HepG2 (cell line): ENCODE results near the gene APOA1. TPM values are rescaled to one million over a fixed set of nuclear protein-coding genes. Genes with fewer than 3 reads are reported as not detected.
A peak's percentile ranks its signal among the peaks of the same experiment; 100 is the strongest.

ENCODE experiments used
- BCL6 ChIP-seq: IDR thresholded peaks from 2 replicates; pipeline ENCODE4 v1.6.1; 2016; ENCODE audit warnings: missing genetic modification reagents, missing compliant biosample characterization
- FUBP1 ChIP-seq: sonication (generic); formaldehyde crosslinking; IDR thresholded peaks from 2 replicates; pipeline ENCODE4 v1.5.1; 2020; ENCODE audit warnings: missing genetic modification reagents, mild to moderate bottlenecking, borderline replicate concordance
- HDAC2 ChIP-seq: sonication (generic); formaldehyde crosslinking; IDR thresholded peaks from 2 replicates; pipeline ENCODE4 v1.4.0; 2020; ENCODE audit warnings: missing genetic modification reagents
- HMGXB4 ChIP-seq, 2 experiments: sonication (generic) in 1 of 2; formaldehyde crosslinking in 1 of 2; IDR thresholded peaks; 2 replicates each; pipeline versions ENCODE4 v1.4.0 to v1.6.1; 2018 to 2020; ENCODE audit warnings: missing genetic modification reagents in 2 of 2, borderline replicate concordance in 1 of 2, low read depth in 1 of 2, mild to moderate bottlenecking in 1 of 2, missing biosample characterization in 1 of 2
- KAT8 ChIP-seq: IDR thresholded peaks from 2 replicates; pipeline ENCODE4 v1.6.1; 2016; ENCODE audit warnings: missing genetic modification reagents, missing compliant biosample characterization
- KLF15 ChIP-seq: sonication (generic); formaldehyde crosslinking; IDR thresholded peaks from 2 replicates; pipeline ENCODE4 v1.8.1; 2023; ENCODE audit warnings: borderline replicate concordance, mild to moderate bottlenecking, inconsistent platforms, missing genetic modification reagents, mixed read lengths
- MIER2 ChIP-seq: IDR thresholded peaks from 2 replicates; pipeline ENCODE4 v1.6.1; 2016; ENCODE audit warnings: missing biosample characterization, missing genetic modification reagents
- MLLT10 ChIP-seq: sonication (generic); formaldehyde crosslinking; IDR thresholded peaks from 2 replicates; pipeline ENCODE4 v1.4.0; 2020; ENCODE audit warnings: missing genetic modification reagents
- PCBP1 ChIP-seq: fragments of 200-400 bp; formaldehyde crosslinking; IDR thresholded peaks from 2 replicates; pipeline ENCODE4 v1.6.1; 2017; ENCODE audit warnings: mild to moderate bottlenecking, low read depth, low read length, borderline replicate concordance
- PHF20 ChIP-seq: sonication (generic); formaldehyde crosslinking; IDR thresholded peaks from 2 replicates; pipeline ENCODE4 v1.5.0; 2020; ENCODE audit warnings: mild to moderate bottlenecking, missing genetic modification reagents
- PITX1 ChIP-seq: sonication (generic); formaldehyde crosslinking; IDR thresholded peaks from 2 replicates; pipeline ENCODE4 v1.5.1; 2020; ENCODE audit warnings: mild to moderate bottlenecking, missing genetic modification reagents
- SNAPC2 ChIP-seq: sonication (generic); formaldehyde crosslinking; IDR thresholded peaks from 2 replicates; pipeline ENCODE4 v1.8.1; 2022; ENCODE audit warnings: mild to moderate bottlenecking, missing genetic modification reagents
- SNRNP70 ChIP-seq: fragments of 200-400 bp; formaldehyde crosslinking; IDR thresholded peaks from 2 replicates; pipeline ENCODE4 v1.6.1; 2017; ENCODE audit warnings: mild to moderate bottlenecking, low read depth, low read length, moderate library complexity
- TAF1 ChIP-seq: sonication (generic); formaldehyde crosslinking; IDR thresholded peaks from 2 replicates; pipeline ENCODE4 v1.4.0; 2020; ENCODE audit warnings: missing genetic modification reagents
- ZBTB38 ChIP-seq: sonication (generic); formaldehyde crosslinking; IDR thresholded peaks from 2 replicates; pipeline ENCODE4 v1.5.1; 2020; ENCODE audit warnings: mild to moderate bottlenecking, missing genetic modification reagents
- ZNF224 ChIP-seq: sonication (generic); formaldehyde crosslinking; IDR thresholded peaks from 2 replicates; pipeline ENCODE4 v1.5.0; 2020; ENCODE audit warnings: mild to moderate bottlenecking, missing genetic modification reagents
- ZNF280B ChIP-seq: sonication (generic); formaldehyde crosslinking; IDR thresholded peaks from 2 replicates; pipeline ENCODE4 v1.5.0; 2020; ENCODE audit warnings: missing genetic modification reagents, mild to moderate bottlenecking, borderline replicate concordance
- ZNF34 ChIP-seq: sonication (generic); formaldehyde crosslinking; IDR thresholded peaks from 2 replicates; pipeline ENCODE4 v1.4.0; 2020; ENCODE audit warnings: mild to moderate bottlenecking, missing genetic modification reagents, borderline replicate concordance
- ZNF343 ChIP-seq: sonication (generic); formaldehyde crosslinking; IDR thresholded peaks from 2 replicates; pipeline ENCODE4 v1.4.0; 2020; ENCODE audit warnings: mild to moderate bottlenecking, missing genetic modification reagents
- ZNF503 ChIP-seq: sonication (generic); formaldehyde crosslinking; IDR thresholded peaks from 2 replicates; pipeline ENCODE4 v1.4.0; 2020; ENCODE audit warnings: missing genetic modification reagents
- ZNF572 ChIP-seq: sonication (generic); formaldehyde crosslinking; IDR thresholded peaks from 2 replicates; pipeline ENCODE4 v1.5.1; 2020; ENCODE audit warnings: mild to moderate bottlenecking, missing genetic modification reagents
- ZNF652 ChIP-seq: IDR thresholded peaks from 2 replicates; pipeline ENCODE4 v1.6.1; 2016; ENCODE audit warnings: low read depth, borderline replicate concordance
- ZNF879 ChIP-seq: sonication (generic); formaldehyde crosslinking; IDR thresholded peaks from 2 replicates; pipeline ENCODE4 v1.8.1; 2023; ENCODE audit warnings: missing genetic modification reagents
- ZSCAN12 ChIP-seq: sonication (generic); formaldehyde crosslinking; IDR thresholded peaks from 2 replicates; pipeline ENCODE4 v1.9.0; 2021; ENCODE audit warnings: mild to moderate bottlenecking, missing genetic modification reagents
- ZSCAN30 ChIP-seq: sonication (generic); formaldehyde crosslinking; IDR thresholded peaks from 2 replicates; pipeline ENCODE4 v1.5.0; 2020; ENCODE audit warnings: mild to moderate bottlenecking, missing genetic modification reagents
- polyA plus RNA-seq, 8 experiments: library from polyadenylated mRNA; depleted of rRNA in 3 of 8; stranded (reverse) in 7 of 8; unstranded in 1 of 8; fragments of >200 nt; fragmentation: Illumina TruSeq in 4 of 8; extraction: Trizol in 4 of 8; gene quantifications; 2 replicates each; pipeline versions ENCODE4 v1.2.1 to v1.2.3, GENCODE V29; 2011 to 2016; ENCODE audit warnings: low read depth in 4 of 8, missing spikeins in 1 of 8, mixed read lengths in 1 of 8; ENCODE audit not compliant: insufficient read depth in 1 of 8
- total RNA-seq, 5 experiments: library from RNA; depleted of rRNA; stranded (reverse); fragments of >200 nt; fragmentation: Illumina TruSeq; extraction: Trizol; gene quantifications; 2 replicates each; pipeline ENCODE4 v1.2.3, GENCODE V29; 2016; ENCODE audit warnings: low read depth in 1 of 5

APOA1 gene
- total and polyA plus RNA-seq, 2 of the 13 experiments (the other 11 are each of a cell fraction or from before 2014, with no cell fraction given): 1,973 to 5,485 TPM

- TF ChIP-seq HMGXB4 (CRISPR knock-in tag; IDR thresholded peaks at IDR 0.05; ENCODE audit: borderline replicate concordance in 1 of 2, low read depth in 1 of 2) (no peak), ZNF572 (CRISPR knock-in tag) (0 out of 2 replicates have a peak, but pooled peaks have one; percentile 39), PHF20 (no peak), HDAC2 (CRISPR knock-in tag) (no peak; the same call in 1 of the 2 replicates), SNAPC2 (no peak), KLF15 (CRISPR knock-in tag) (no peak), BCL6 (CRISPR knock-in tag) (peak; percentile 45), ZNF343 (CRISPR knock-in tag) (no peak), PITX1 (peak; percentile 76), PCBP1 (no peak), ZNF224 (0 out of 2 replicates have a peak, but pooled peaks have one; percentile 34), ZSCAN12 (no peak), MLLT10 (no peak), ZNF34 (CRISPR knock-in tag) (no peak), ZNF652 (CRISPR knock-in tag) (no peak), ZSCAN30 (CRISPR knock-in tag) (no peak), SNRNP70 (no peak), FUBP1 (CRISPR knock-in tag) (no peak), ZBTB38 (CRISPR knock-in tag) (0 out of 2 replicates have a peak, but pooled peaks have one; percentile 40), MIER2 (CRISPR knock-in tag) (no peak; the same call in 1 of the 2 replicates), KAT8 (CRISPR knock-in tag) (no peak), TAF1 (CRISPR knock-in tag) (no peak), ZNF879 (CRISPR knock-in tag) (no peak), ZNF280B (CRISPR knock-in tag) (no peak), ZNF503 (CRISPR knock-in tag) (no peak)
Measured at GRCh38 chr11:116840746-116841296, 3.4 kb upstream of the APOA1 start (continued).
